NT2/D1 (cell line): ENCODE measurements around the gene KAZN.
A peak's percentile ranks its signal among the peaks of the same experiment; 100 is the strongest.

Experiments used
- DNase-seq: peaks from one replicate; pipeline ENCODE4 v3.0.0-alpha.2; 2011; ENCODE audit warnings: low read depth, low spot score
- H3K27me3 ChIP-seq: 2 replicates; pipeline ENCODE4 v1.6.0; 2011; ENCODE audit warnings: mild to moderate bottlenecking; ENCODE audit not compliant: insufficient read length, insufficient read depth
- H3K36me3 ChIP-seq: 2 replicates; pipeline ENCODE4 v1.6.1; 2011; ENCODE audit warnings: mild to moderate bottlenecking, low read length, mixed read lengths; ENCODE audit not compliant: insufficient read depth, insufficient read length
- H3K4me1 ChIP-seq: 2 replicates; pipeline ENCODE4 v1.5.1; 2011; ENCODE audit not compliant: insufficient read depth, insufficient read length
- H3K4me3 ChIP-seq: 2 replicates; pipeline ENCODE4 v1.5.1; 2011; ENCODE audit warnings: low read depth; ENCODE audit not compliant: insufficient read length
- H3K9ac ChIP-seq: 2 replicates; pipeline ENCODE4 v1.6.0; 2011; ENCODE audit warnings: low read depth; ENCODE audit not compliant: insufficient read length
- H3K9me3 ChIP-seq: 2 replicates; pipeline ENCODE4 v1.5.1; 2011; ENCODE audit warnings: mild to moderate bottlenecking, low read length; ENCODE audit not compliant: insufficient read depth
- SUZ12 ChIP-seq: IDR thresholded peaks from 2 replicates; pipeline ENCODE4 v1.6.1; 2011; ENCODE audit not compliant: insufficient read length, insufficient read depth; ENCODE audit errors: extremely low read depth
- YY1 ChIP-seq: IDR thresholded peaks from 2 replicates; pipeline ENCODE4 v1.6.1; 2011; ENCODE audit not compliant: insufficient read length, insufficient read depth
- ZNF274 ChIP-seq: IDR thresholded peaks from 2 replicates; pipeline ENCODE4 v1.6.1; 2011; ENCODE audit warnings: mild to moderate bottlenecking, low read depth, low read length

KAZN gene

GRCh38 chr1:15094719-15095495 is 496.4 kb downstream of the KAZN start:
- H3K36me3 ChIP-seq: no peaks in the 10 kb centered on the region
- TF ChIP-seq ZNF274: no peak
- TF ChIP-seq YY1: no peak
- no peak for TF ChIP-seq SUZ12
- no peak for DNase-seq
- no peaks in the 10 kb centered on the region for H3K9me3 ChIP-seq
- H3K4me3 ChIP-seq: no peak overlapping the region
- peaks cover 2% of the 10 kb centered on the region for H3K4me1 ChIP-seq
- no peaks in the 10 kb centered on the region for H3K27me3 ChIP-seq
- H3K9ac ChIP-seq: no peak overlapping the region

DNA sequence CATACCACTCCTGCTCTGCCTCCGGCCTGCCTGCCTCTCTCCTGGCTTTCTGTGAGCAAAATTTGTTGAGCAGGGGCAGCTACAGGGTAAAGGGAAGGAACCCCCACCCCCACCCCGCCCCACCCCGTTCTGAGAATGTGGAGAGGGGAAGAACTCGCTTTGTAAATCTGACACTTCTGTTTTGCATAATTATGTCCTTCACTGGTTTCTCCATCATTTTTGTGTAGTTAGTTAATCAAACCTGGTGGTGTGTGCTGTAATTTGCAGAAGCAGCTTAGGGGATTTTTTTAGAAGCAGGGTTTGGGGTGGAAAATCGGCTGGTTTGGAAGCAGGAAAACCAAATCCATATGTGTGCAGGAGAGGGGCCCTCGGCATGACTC is 497.0 kb downstream of the KAZN start:
- no peak for TF ChIP-seq SUZ12
- no peak for TF ChIP-seq YY1
- no peak for TF ChIP-seq ZNF274
- no peaks in the 10 kb centered on the region for H3K9me3 ChIP-seq
- no peak overlapping the region for H3K9ac ChIP-seq
- H3K4me1 ChIP-seq: peaks cover 5% of the 10 kb centered on the region
- H3K4me3 ChIP-seq: no peak overlapping the region
- no peaks in the 10 kb centered on the region for H3K36me3 ChIP-seq
- no peak for DNase-seq
- peaks cover 2% of the 10 kb centered on the region for H3K27me3 ChIP-seq

DNA sequence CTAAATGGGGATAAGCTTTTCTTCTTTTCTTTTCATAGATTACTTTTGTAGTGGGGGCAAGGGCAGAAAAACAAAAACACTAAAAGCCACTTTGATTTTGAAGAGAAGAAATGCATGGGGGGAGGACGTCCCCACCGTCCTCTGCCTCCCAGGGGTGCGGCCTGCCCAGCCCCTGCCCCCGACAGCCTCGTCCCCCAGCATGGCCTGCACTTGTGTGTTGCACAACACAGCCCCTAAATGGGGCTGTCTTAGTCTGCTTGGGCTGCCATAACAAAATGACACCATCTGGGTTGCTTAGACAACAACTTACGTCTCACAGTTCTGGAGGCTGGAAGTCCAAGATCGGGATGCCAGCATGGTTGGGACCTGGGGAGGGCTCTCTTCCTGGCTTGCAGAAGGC is 497.8 kb downstream of the KAZN start:
- DNase-seq: no peak
- no peaks in the 10 kb centered on the region for H3K9me3 ChIP-seq
- H3K9ac ChIP-seq: no peak overlapping the region
- TF ChIP-seq SUZ12 (no peak), ZNF274 (no peak), YY1 (no peak)
- peaks cover 10% of the 10 kb centered on the region for H3K27me3 ChIP-seq
- peaks cover 5% of the 10 kb centered on the region for H3K4me1 ChIP-seq
- no peaks in the 10 kb centered on the region for H3K36me3 ChIP-seq
- H3K4me3 ChIP-seq: no peak overlapping the region

GRCh38 chr1:15098176-15099125 is 500.0 kb downstream of the KAZN start:
- Histone ChIP-seq H3K27me3 (peaks cover 22% of the 10 kb centered on the region), H3K36me3 (no peaks in the 10 kb centered on the region), H3K9ac (no peak overlapping the region), H3K4me1 (peaks cover 5% of the 10 kb centered on the region), H3K4me3 (no peak overlapping the region), H3K9me3 (no peaks in the 10 kb centered on the region)
- DNase-seq: no peak
- TF ChIP-seq ZNF274 (no peak), SUZ12 (no peak), YY1 (no peak)

- H3K4me3 ChIP-seq: no peak overlapping the region
- H3K9ac ChIP-seq: no peak overlapping the region
- TF ChIP-seq YY1: no peak
- TF ChIP-seq ZNF274: no peak
- no peak for TF ChIP-seq SUZ12
- H3K4me1 ChIP-seq: peaks cover 5% of the 10 kb centered on the region
- H3K36me3 ChIP-seq: no peaks in the 10 kb centered on the region
- H3K9me3 ChIP-seq: no peaks in the 10 kb centered on the region; the same call in 1 of the 2 replicates
- DNase-seq: no peak
- peaks cover 22% of the 10 kb centered on the region for H3K27me3 ChIP-seq
Measured at GRCh38 chr1:15099441-15100120, 501.1 kb downstream of the KAZN start.

- Histone ChIP-seq H3K9me3 (no peaks in the 10 kb centered on the region; the same call in 1 of the 2 replicates), H3K4me1 (peaks cover 5% of the 10 kb centered on the region), H3K4me3 (no peak overlapping the region), H3K9ac (no peak overlapping the region), H3K36me3 (no peaks in the 10 kb centered on the region), H3K27me3 (peaks cover 22% of the 10 kb centered on the region)
- TF ChIP-seq YY1: no peak
- DNase-seq: peak; percentile 50
Measured at GRCh38 chr1:15100121-15100879, 501.8 kb downstream of the KAZN start.
